ENCODE measurements around the gene EXOC3L4.

Gene EXOC3L4

DNA sequence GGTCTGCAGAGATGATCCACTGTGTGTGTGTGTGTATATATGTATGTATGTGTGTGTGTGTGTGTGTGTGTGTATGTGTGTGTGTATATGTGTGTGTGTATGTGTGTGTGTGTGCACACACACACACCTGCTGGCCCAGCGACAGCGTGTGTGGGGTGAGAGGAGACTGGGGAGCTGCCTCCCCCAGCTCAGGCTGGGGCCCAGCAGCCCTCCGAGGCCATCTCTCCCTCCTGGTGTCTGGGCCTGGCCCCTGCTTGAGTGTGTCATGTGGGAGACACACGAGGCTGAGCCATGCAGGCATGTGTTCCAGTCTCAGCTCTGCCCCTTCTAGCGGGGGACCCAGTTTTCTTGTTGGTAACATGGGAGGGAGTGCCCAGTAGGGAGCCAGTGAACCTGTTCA lies 18.8 kb downstream of the EXOC3L4 start:
- TF ChIP-seq GATA3 (IDR thresholded peaks at IDR 0.05; ENCODE audit: low read depth, low read length), result no peak
- no peak for TF ChIP-seq GATA2 (IDR thresholded peaks at IDR 0.05; ENCODE audit: low read depth, low read length)

DNA sequence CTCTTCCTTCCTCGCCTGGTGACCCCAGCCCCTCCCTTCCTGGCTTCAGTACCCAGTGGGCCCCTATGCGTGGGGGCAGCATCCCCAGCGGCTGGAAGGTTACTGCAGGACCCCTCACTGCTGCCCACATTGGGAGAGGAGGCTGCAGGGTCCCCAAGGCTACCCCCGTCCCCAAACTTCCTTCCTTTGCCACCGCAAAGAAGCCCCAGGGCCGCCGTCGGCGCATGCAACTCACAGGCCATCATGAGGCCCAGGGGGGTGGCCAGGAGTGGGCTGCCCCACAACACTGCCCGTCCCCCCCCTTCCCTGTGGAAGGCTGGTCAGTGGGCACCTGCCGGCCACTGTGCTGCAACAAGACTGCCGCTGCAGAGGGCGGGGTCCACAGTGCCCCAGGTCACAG lies 19.2 kb downstream of the EXOC3L4 start:
- TF ChIP-seq GATA2 (IDR thresholded peaks at IDR 0.05; ENCODE audit: low read depth, low read length) (no peak), GATA3 (IDR thresholded peaks at IDR 0.05; ENCODE audit: low read depth, low read length) (no peak)

- TF ChIP-seq GATA2 (IDR thresholded peaks at IDR 0.05; ENCODE audit: low read depth, low read length) (no peak), GATA3 (IDR thresholded peaks at IDR 0.05; ENCODE audit: low read depth, low read length) (no peak)
Measured at GRCh38 chr14:103115845-103116572, 21.5 kb downstream of the EXOC3L4 start.

GRCh38 chr14:103116636-103117035 lies 22.1 kb downstream of the EXOC3L4 start:
- TF ChIP-seq GATA2 (IDR thresholded peaks at IDR 0.05; ENCODE audit: low read depth, low read length) (no peak), GATA3 (IDR thresholded peaks at IDR 0.05; ENCODE audit: low read depth, low read length) (no peak)

- no peak for TF ChIP-seq GATA3 (IDR thresholded peaks at IDR 0.05; ENCODE audit: low read depth, low read length)
- no peak for TF ChIP-seq GATA2 (IDR thresholded peaks at IDR 0.05; ENCODE audit: low read depth, low read length)
Measured at GRCh38 chr14:103118018-103118662, 23.6 kb downstream of the EXOC3L4 start.

- TF ChIP-seq GATA2 (IDR thresholded peaks at IDR 0.05; ENCODE audit: low read depth, low read length) (no peak), GATA3 (IDR thresholded peaks at IDR 0.05; ENCODE audit: low read depth, low read length) (no peak)
Measured at GRCh38 chr14:103118663-103119404, 24.3 kb downstream of the EXOC3L4 start.

DNA sequence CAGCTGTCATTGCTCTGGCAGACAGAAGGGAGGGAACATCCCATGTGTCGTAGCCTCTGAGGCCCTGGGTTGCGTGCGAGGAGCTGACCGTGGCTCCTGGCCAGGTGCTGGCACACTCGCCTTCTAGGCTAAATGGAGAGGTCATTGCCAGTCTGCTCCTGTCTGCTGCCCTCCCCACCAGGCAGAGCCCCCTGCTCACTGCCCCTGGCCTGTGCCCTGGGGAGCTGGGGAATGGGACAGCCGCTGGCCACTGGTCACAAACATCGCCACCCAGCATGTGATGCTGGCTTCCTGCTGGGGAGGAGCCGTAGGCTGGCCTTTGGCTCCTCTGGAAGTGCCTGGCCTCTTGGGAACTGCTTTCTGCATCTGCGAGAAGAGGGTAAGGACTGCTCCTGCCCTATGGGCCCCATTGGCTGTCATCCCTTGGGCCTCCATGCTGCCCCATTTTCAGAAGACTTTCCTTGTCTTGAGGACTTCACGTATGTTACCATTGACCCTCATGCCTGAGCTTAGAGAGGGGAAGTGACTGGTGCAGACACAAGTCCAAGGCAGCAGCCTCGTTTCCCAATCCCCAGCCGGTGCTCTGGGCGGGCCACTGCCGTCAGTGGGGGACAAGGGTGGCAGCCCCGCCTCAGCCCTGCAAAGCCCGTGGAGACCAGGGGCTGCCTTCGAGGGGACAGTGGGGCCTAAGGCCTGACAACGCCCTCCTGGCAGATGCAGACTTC lies 26.8 kb downstream of the EXOC3L4 start:
- TF ChIP-seq GATA3 (IDR thresholded peaks at IDR 0.05; ENCODE audit: low read depth, low read length) (no peak), GATA2 (IDR thresholded peaks at IDR 0.05; ENCODE audit: low read depth, low read length) (no peak)

GRCh38 chr14:103121846-103122584 lies 27.5 kb downstream of the EXOC3L4 start:
- TF ChIP-seq GATA2 (IDR thresholded peaks at IDR 0.05; ENCODE audit: low read depth, low read length) (no peak), GATA3 (IDR thresholded peaks at IDR 0.05; ENCODE audit: low read depth, low read length) (no peak)

- no peak for TF ChIP-seq GATA2 (IDR thresholded peaks at IDR 0.05; ENCODE audit: low read depth, low read length)
- TF ChIP-seq GATA3 (IDR thresholded peaks at IDR 0.05; ENCODE audit: low read depth, low read length), result no peak
Measured at GRCh38 chr14:103122585-103122946, 28.0 kb downstream of the EXOC3L4 start.

DNA sequence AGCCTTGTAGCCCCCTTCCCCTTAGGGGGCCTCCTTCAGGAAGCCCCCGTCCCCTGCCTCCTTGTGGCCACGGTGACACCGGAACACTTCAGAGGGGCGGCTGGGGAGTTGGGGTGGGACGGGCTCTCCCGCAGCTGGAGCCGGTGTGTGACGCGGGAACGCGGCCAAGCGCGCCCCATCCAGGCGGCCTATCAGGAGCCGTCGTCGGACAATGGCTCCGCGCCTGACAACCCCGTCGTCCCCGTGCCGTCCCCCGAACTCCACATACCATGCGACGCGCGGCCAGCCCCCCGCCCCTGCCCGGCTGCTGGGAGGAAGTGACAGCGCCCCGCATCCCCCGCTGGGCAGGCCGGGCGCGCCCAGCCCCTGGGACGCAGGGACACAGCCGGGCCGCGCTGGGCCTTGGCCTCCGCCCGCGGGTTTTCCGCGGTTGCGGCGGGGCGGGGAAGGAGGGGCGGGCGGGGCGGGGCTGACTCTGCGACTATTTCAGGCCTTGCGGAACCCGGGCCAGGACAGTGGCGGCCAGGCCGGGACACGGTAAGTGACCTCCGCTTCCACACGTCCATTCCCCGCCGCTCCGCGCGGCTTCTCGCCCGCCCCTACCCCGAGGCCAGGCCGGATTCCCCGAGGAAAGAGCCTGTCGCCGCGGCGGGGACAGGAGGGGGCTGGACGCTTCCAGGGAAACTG lies 28.6 kb downstream of the EXOC3L4 start, which contains the start of gene TNFAIP2:
TNFAIP2 (plus strand) TSS at position 515 of the 687 bp plus-strand sequence. CDS start 2,997 bp downstream, outside the sequence.
- TF ChIP-seq GATA3 (IDR thresholded peaks at IDR 0.05; ENCODE audit: low read depth, low read length) (no peak), GATA2 (IDR thresholded peaks at IDR 0.05; ENCODE audit: low read depth, low read length) (no peak)

DNA sequence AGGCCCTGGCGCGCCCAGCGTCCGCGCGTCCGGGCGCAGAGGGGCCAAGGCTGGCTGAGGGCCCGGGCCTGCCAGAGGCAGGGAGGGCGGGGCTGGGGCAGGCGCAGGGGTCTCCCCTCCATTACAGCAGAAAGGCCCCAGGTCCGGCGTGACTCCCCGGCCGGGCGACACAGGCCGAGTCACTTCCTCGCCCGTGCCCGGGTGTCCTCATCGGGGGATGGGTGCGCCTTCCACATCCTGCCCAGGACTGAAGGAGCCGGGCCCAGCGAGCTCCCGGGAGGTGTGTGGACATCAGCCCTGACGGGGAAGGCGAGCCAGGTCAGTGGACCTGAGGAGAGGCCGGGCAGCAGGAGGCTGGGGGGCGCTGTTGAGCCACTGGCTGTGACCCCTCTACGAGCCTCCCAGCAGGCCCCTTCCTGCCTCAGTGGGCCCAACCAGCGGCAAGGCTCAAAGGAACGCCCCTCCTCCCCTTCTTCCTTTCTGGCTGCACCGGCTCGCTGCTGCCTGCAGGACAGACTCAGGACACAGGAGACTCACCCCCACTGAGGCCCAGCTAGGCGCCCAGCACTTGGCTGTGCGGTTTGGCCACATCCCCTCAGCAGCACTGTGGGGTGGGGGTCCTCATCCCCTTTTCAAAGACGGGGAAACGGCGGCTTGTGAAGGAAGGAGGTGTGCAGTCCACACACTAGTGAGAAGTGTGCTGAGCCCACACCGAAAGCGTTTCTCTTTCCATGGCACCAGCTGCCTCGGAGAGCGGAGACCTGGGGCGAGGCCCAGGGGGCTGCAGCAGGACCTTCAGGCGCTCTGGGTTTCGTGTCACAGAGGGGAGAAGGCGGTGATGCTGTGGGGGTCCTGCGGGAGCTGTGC lies 29.3 kb downstream of the EXOC3L4 start:
- TF ChIP-seq GATA2 (IDR thresholded peaks at IDR 0.05; ENCODE audit: low read depth, low read length) (no peak), GATA3 (IDR thresholded peaks at IDR 0.05; ENCODE audit: low read depth, low read length) (no peak)

- TF ChIP-seq GATA2 (IDR thresholded peaks at IDR 0.05; ENCODE audit: low read depth, low read length) (no peak), GATA3 (IDR thresholded peaks at IDR 0.05; ENCODE audit: low read depth, low read length) (no peak)
Measured at GRCh38 chr14:103124501-103125001, 30.0 kb downstream of the EXOC3L4 start.

Measured in SH-SY5Y (cell line).